DOHH2 (cell line): ENCODE results near the gene ARID1B.
A peak's percentile ranks its signal among the peaks of the same experiment; 100 is the strongest.

Source experiments
- H3F3A ChIP-seq: fragments of 200-600 bp; sonication (generic), shearing (Covaris generic); 2 replicates; pipeline ENCODE4 v1.6.0; 2016; ENCODE audit warnings: antibody characterized with exemption, mild to moderate bottlenecking; ENCODE audit not compliant: control insufficient read depth, insufficient read depth
- H3K27ac ChIP-seq: fragments of 200-600 bp; sonication (generic); 2 replicates; pipeline ENCODE4 v1.5.1; 2014; ENCODE audit warnings: low read depth, mild to moderate bottlenecking, low read length, moderate library complexity
- H3K27me3 ChIP-seq: fragments of 200-600 bp; sonication (generic); 2 replicates; pipeline ENCODE4 v1.6.1; 2014; ENCODE audit warnings: mild to moderate bottlenecking, low read length, mixed read lengths; ENCODE audit not compliant: control insufficient read depth
- H3K36me3 ChIP-seq: fragments of 200-600 bp; sonication (generic); 2 replicates; pipeline ENCODE4 v1.6.1; 2014; ENCODE audit warnings: mild to moderate bottlenecking, low read length, moderate library complexity, mixed read lengths; ENCODE audit not compliant: control insufficient read depth
- H3K4me1 ChIP-seq: fragments of 200-600 bp; sonication (generic); 2 replicates; pipeline ENCODE4 v1.6.1; 2014; ENCODE audit warnings: mild to moderate bottlenecking, low read length, mixed read lengths; ENCODE audit not compliant: control insufficient read depth
- H3K4me2 ChIP-seq: fragments of 200-600 bp; sonication (generic); 2 replicates; pipeline ENCODE4 v1.6.0; 2014; ENCODE audit warnings: mild to moderate bottlenecking, low read length, moderate library complexity
- H3K4me3 ChIP-seq: fragments of 200-600 bp; sonication (generic); 2 replicates; pipeline ENCODE4 v1.5.1; 2014; ENCODE audit warnings: mild to moderate bottlenecking, low read length, mixed read lengths
- H3K79me2 ChIP-seq: fragments of 200-600 bp; sonication (generic); 2 replicates; pipeline ENCODE4 v1.6.1; 2014; ENCODE audit warnings: mild to moderate bottlenecking, low read length, mixed read lengths; ENCODE audit not compliant: control insufficient read depth
- H3K9me2 ChIP-seq: fragments of 200-600 bp; sonication (generic); replicated peaks from 2 replicates; pipeline ENCODE4 v1.6.1; 2014; ENCODE audit warnings: mild to moderate bottlenecking, low read length, mixed read lengths; ENCODE audit not compliant: control insufficient read depth
- H3K9me3 ChIP-seq: fragments of 200-600 bp; sonication (generic); 2 replicates; pipeline ENCODE4 v1.6.1; 2014; ENCODE audit warnings: antibody characterized with exemption, low read length, mixed read lengths; ENCODE audit not compliant: control insufficient read depth, insufficient read depth
- H4K20me1 ChIP-seq: fragments of 200-600 bp; sonication (generic); 2 replicates; pipeline ENCODE4 v1.6.0; 2014; ENCODE audit warnings: low read depth, mild to moderate bottlenecking, antibody characterized with exemption, low read length, moderate library complexity; ENCODE audit not compliant: control insufficient read depth, insufficient read depth
- CTCF ChIP-seq: fragments of 200-600 bp; sonication (generic); IDR thresholded peaks from one replicate; pipeline ENCODE4 v1.5.1; 2014; ENCODE audit warnings: antibody characterized with exemption, mild to moderate bottlenecking, low read depth, low read length; ENCODE audit not compliant: poor library complexity, severe bottlenecking
- EZH2phosphoT487 ChIP-seq: fragments of 200-600 bp; sonication (generic); IDR thresholded peaks from 2 replicates; pipeline ENCODE4 v1.6.1; 2017; ENCODE audit warnings: borderline replicate concordance, mild to moderate bottlenecking, antibody characterized with exemption, low read length, moderate library complexity, mixed read lengths

Gene ARID1B

GRCh38 chr6:156865019-156865629 lies 87.9 kb downstream of the ARID1B start:
- H4K20me1 ChIP-seq = peaks cover 29% of the 10 kb centered on the region
- H3K4me1 ChIP-seq = peaks cover 45% of the 10 kb centered on the region
- H3K9me2 ChIP-seq = no peaks in the 10 kb centered on the region
- peaks cover 6% of the 10 kb centered on the region for H3K36me3 ChIP-seq
- peak overlapping the region; percentile 10 for H3K4me2 ChIP-seq
- H3K27ac ChIP-seq = no peak overlapping the region
- peaks cover 99% of the 10 kb centered on the region for H3K79me2 ChIP-seq
- H3K27me3 ChIP-seq = no peaks in the 10 kb centered on the region
- H3K9me3 ChIP-seq = no peaks in the 10 kb centered on the region
- 0 out of 2 replicates have a peak, but pooled peaks cover 3% of the 10 kb centered on the region for H3F3A ChIP-seq
- no peak overlapping the region for H3K4me3 ChIP-seq
- no peak for TF ChIP-seq EZH2phosphoT487
- no peak for TF ChIP-seq CTCF

- Histone ChIP-seq H3K4me1 (peaks cover 45% of the 10 kb centered on the region), H3F3A (0 out of 2 replicates have a peak, but pooled peaks cover 3% of the 10 kb centered on the region), H3K4me2 (no peak overlapping the region), H3K9me2 (no peaks in the 10 kb centered on the region), H3K79me2 (peaks cover 100% of the 10 kb centered on the region), H3K27me3 (no peaks in the 10 kb centered on the region), H3K36me3 (peaks cover 12% of the 10 kb centered on the region), H3K27ac (no peak overlapping the region), H3K4me3 (no peak overlapping the region), H4K20me1 (peaks cover 30% of the 10 kb centered on the region), H3K9me3 (no peaks in the 10 kb centered on the region)
- TF ChIP-seq CTCF (no peak), EZH2phosphoT487 (no peak)
These were observed 89.2 kb downstream of the ARID1B start for GRCh38 chr6:156866220-156867015.

GRCh38 chr6:156867121-156867520 lies 89.9 kb downstream of the ARID1B start:
- Histone ChIP-seq H3K9me2 (no peaks in the 10 kb centered on the region), H3K36me3 (peaks cover 15% of the 10 kb centered on the region), H3K27ac (no peak overlapping the region), H3K9me3 (no peaks in the 10 kb centered on the region), H3K4me1 (peaks cover 44% of the 10 kb centered on the region), H3F3A (0 out of 2 replicates have a peak, but pooled peaks cover 3% of the 10 kb centered on the region), H3K79me2 (peaks cover 100% of the 10 kb centered on the region), H3K27me3 (no peaks in the 10 kb centered on the region), H3K4me2 (no peak overlapping the region), H4K20me1 (peaks cover 24% of the 10 kb centered on the region), H3K4me3 (no peak overlapping the region)
- TF ChIP-seq EZH2phosphoT487 (no peak), CTCF (no peak)
